WTC11 (cell line): Measurements from ENCODE around the gene TUBB2A. TPM values are rescaled to one million over a fixed set of nuclear protein-coding genes. Genes with fewer than 3 reads are reported as not detected.
"Not testable (repeated sequence)": the region's sequence is repeated elsewhere in the genome, so short reads cannot be mapped to it uniquely, and the experiment has no call there.

Experiments
- ATAC-seq: fragments of 200-7000 bp; cut with Tn5 transposase; 2 replicates; pipeline ENCODE4 v1.10.0; 2021; ENCODE audit warnings: mild to moderate bottlenecking, moderate library complexity
- CTCF ChIA-PET: fragments of 300-600 bp; sonication (Branson Sonifier 250); formaldehyde crosslinking; loops from one replicate; lab custom pipeline; 2021; ENCODE audit warnings: antibody characterized with exemption; lab: Charles Lee
- POLR2A ChIA-PET: fragments of 350-600 bp; sonication (Branson Sonifier 250); formaldehyde crosslinking; loops from one replicate; lab custom pipeline; 2021; ENCODE audit warnings: antibody characterized with exemption; lab: Charles Lee
- DNase-seq: peaks from one replicate; pipeline ENCODE4 v3.0.0; 2021; ENCODE audit warnings: low spot score
- H3K27ac Mint-ChIP-seq: 2 replicates; pipeline ENCODE4 v1.8.0; 2021; ENCODE audit warnings: mixed read lengths
- H3K27me3 Mint-ChIP-seq: 2 replicates; pipeline ENCODE4 v1.8.0; 2021; ENCODE audit warnings: low read depth, mild to moderate bottlenecking, moderate library complexity, mixed read lengths
- H3K36me3 Mint-ChIP-seq: 2 replicates; pipeline ENCODE4 v1.8.0; 2021; ENCODE audit warnings: mixed read lengths
- H3K4me1 Mint-ChIP-seq: 2 replicates; pipeline ENCODE4 v1.8.0; 2022; ENCODE audit warnings: mixed read lengths
- H3K4me3 Mint-ChIP-seq: 2 replicates; pipeline ENCODE4 v1.8.0; 2021; ENCODE audit warnings: mild to moderate bottlenecking, moderate library complexity, mixed read lengths
- H3K9me3 Mint-ChIP-seq: 2 replicates; pipeline ENCODE4 v1.8.0; 2021; ENCODE audit warnings: mixed read lengths
- ATF6 ChIP-seq: sonication (generic); formaldehyde crosslinking; IDR thresholded peaks from 2 replicates; pipeline ENCODE4 v1.8.1; 2023; ENCODE audit warnings: mild to moderate bottlenecking, missing genetic modification reagents
- CDX4 ChIP-seq: fragments of 250-450 bp; sonication (Bioruptor Pico); IDR thresholded peaks from 2 replicates; pipeline ENCODE4 v1.9.0; 2021; ENCODE audit warnings: moderate library complexity, mild to moderate bottlenecking, inconsistent platforms, borderline replicate concordance
- E2F5 ChIP-seq: sonication (generic); formaldehyde crosslinking; IDR thresholded peaks from 2 replicates; pipeline ENCODE4 v1.8.1; 2022; ENCODE audit warnings: mild to moderate bottlenecking, moderate library complexity, missing genetic modification reagents
- ELF4 ChIP-seq: sonication (generic); formaldehyde crosslinking; IDR thresholded peaks from 2 replicates; pipeline ENCODE4 v1.8.1; 2022; ENCODE audit warnings: low read depth, mild to moderate bottlenecking, moderate library complexity, missing genetic modification reagents
- JAZF1 ChIP-seq: fragments of 250-450 bp; sonication (Bioruptor Pico); IDR thresholded peaks from 2 replicates; pipeline ENCODE4 v1.9.0; 2021; ENCODE audit warnings: moderate library complexity, mild to moderate bottlenecking, inconsistent platforms
- KAT7 ChIP-seq: sonication (generic); formaldehyde crosslinking; IDR thresholded peaks from 2 replicates; pipeline ENCODE4 v1.8.1; 2023; ENCODE audit warnings: missing genetic modification reagents, mild to moderate bottlenecking, borderline replicate concordance
- NR2C2 ChIP-seq: sonication (generic); formaldehyde crosslinking; IDR thresholded peaks from 2 replicates; pipeline ENCODE4 v1.8.0; 2022; ENCODE audit warnings: mild to moderate bottlenecking, missing genetic modification reagents
- OVOL2 ChIP-seq: fragments of 250-450 bp; sonication (Bioruptor Pico); IDR thresholded peaks from 2 replicates; pipeline ENCODE4 v1.9.0; 2021; ENCODE audit warnings: mild to moderate bottlenecking, borderline replicate concordance
- RELA ChIP-seq: sonication (generic); formaldehyde crosslinking; IDR thresholded peaks from 2 replicates; pipeline ENCODE4 v1.8.1; 2022; ENCODE audit warnings: missing genetic modification reagents, mild to moderate bottlenecking, borderline replicate concordance
- SP1 ChIP-seq: sonication (generic); formaldehyde crosslinking; conservative IDR thresholded peaks from 2 replicates; pipeline ENCODE4 v1.8.1; 2022; ENCODE audit warnings: missing genetic modification reagents
- STAT6 ChIP-seq: sonication (generic); formaldehyde crosslinking; conservative IDR thresholded peaks from 2 replicates; pipeline ENCODE4 v1.8.1; 2023; ENCODE audit warnings: mild to moderate bottlenecking, low read depth, missing genetic modification reagents, moderate library complexity
- TEAD1 ChIP-seq: sonication (generic); formaldehyde crosslinking; IDR thresholded peaks from 2 replicates; pipeline ENCODE4 v1.8.0; 2022; ENCODE audit warnings: mild to moderate bottlenecking, missing genetic modification reagents
- ZNF263 ChIP-seq: sonication (generic); formaldehyde crosslinking; IDR thresholded peaks from 2 replicates; pipeline ENCODE4 v1.8.1; 2022; ENCODE audit warnings: low read depth, mild to moderate bottlenecking, moderate library complexity, missing genetic modification reagents
- ZSCAN18 ChIP-seq: fragments of 250-450 bp; sonication (Bioruptor Pico); IDR thresholded peaks from 2 replicates; pipeline ENCODE4 v2.1.2; 2022; ENCODE audit warnings: mild to moderate bottlenecking, moderate library complexity
- total RNA-seq: library from RNA; stranded (reverse); gene quantifications from 3 replicates; pipeline ENCODE4 v1.2.3, GENCODE V29; 2021

Gene TUBB2A
- total RNA-seq, 1 experiment from 2014 or later = 357 TPM

- Mint-ChIP-seq H3K27ac (no peak overlapping the region), H3K36me3 (peaks cover 15% of the 10 kb centered on the region)
- POLR2A ChIA-PET = no interaction called here
- no peak for ATAC-seq
- CTCF ChIA-PET = interaction anchor here (0.9 kb wide), 1 partner anchor 61 kb away, joined by 3 read pairs; no protein-coding TSS in a partner anchor
- TF ChIP-seq NR2C2 (no peak), RELA (CRISPR knock-in tag) (no peak), E2F5 (CRISPR knock-in tag) (no peak), JAZF1 (CRISPR knock-in tag) (no peak), ATF6 (CRISPR knock-in tag) (no peak), SP1 (CRISPR knock-in tag) (no peak)
- TF ChIP-seq, all 79 proteins: peak for 0
- Mint-ChIP-seq H3K9me3 (peaks cover 15% of the 10 kb centered on the region), H3K4me1 (peaks cover 16% of the 10 kb centered on the region), H3K4me3 (no peak overlapping the region), H3K27me3 (no peaks in the 10 kb centered on the region)
- no peak for DNase-seq
Measured at GRCh38 chr6:3190056-3190455, 32.7 kb upstream of the TUBB2A start.

- ATAC-seq, DNase-seq, POLR2A ChIA-PET, H3K27ac Mint-ChIP-seq, H3K4me3 Mint-ChIP-seq, H3K27me3 Mint-ChIP-seq, CTCF ChIA-PET: not testable (repeated sequence)
- H3K9me3 Mint-ChIP-seq = peaks cover 15% of the 10 kb centered on the region
- H3K4me1 Mint-ChIP-seq = peaks cover 16% of the 10 kb centered on the region
- peaks cover 15% of the 10 kb centered on the region for H3K36me3 Mint-ChIP-seq
Measured at GRCh38 chr6:3189192-3189591, 31.8 kb upstream of the TUBB2A start.

GRCh38 chr6:3188262-3188661 is 30.9 kb upstream of the TUBB2A start:
- no peak overlapping the region for H3K27ac Mint-ChIP-seq
- H3K4me3 Mint-ChIP-seq = no peak overlapping the region
- ATAC-seq (no peak), DNase-seq (no peak)
- H3K27me3 Mint-ChIP-seq = no peaks in the 10 kb centered on the region
- POLR2A ChIA-PET = no interaction called here
- peaks cover 15% of the 10 kb centered on the region for H3K36me3 Mint-ChIP-seq
- no peak for TF ChIP-seq CDX4 (CRISPR knock-in tag)
- TF ChIP-seq ELF4 (CRISPR knock-in tag) = no peak
- TF ChIP-seq ZNF263 = no peak
- no peak for TF ChIP-seq TEAD1 (CRISPR knock-in tag)
- TF ChIP-seq KAT7 (CRISPR knock-in tag) = no peak
- TF ChIP-seq ZSCAN18 (CRISPR knock-in tag) = no peak
- TF ChIP-seq OVOL2 (CRISPR knock-in tag) = no peak
- TF ChIP-seq STAT6 (CRISPR knock-in tag) = no peak
- CTCF ChIA-PET = no interaction called here
- peaks cover 15% of the 10 kb centered on the region for H3K9me3 Mint-ChIP-seq
- H3K4me1 Mint-ChIP-seq = peaks cover 11% of the 10 kb centered on the region
